ENCODE results near the gene KRTAP10-4.
"Not testable (repeated sequence)": the region's sequence is repeated elsewhere in the genome, so short reads cannot be mapped to it uniquely, and the experiment has no call there.

Gene KRTAP10-4

DNA sequence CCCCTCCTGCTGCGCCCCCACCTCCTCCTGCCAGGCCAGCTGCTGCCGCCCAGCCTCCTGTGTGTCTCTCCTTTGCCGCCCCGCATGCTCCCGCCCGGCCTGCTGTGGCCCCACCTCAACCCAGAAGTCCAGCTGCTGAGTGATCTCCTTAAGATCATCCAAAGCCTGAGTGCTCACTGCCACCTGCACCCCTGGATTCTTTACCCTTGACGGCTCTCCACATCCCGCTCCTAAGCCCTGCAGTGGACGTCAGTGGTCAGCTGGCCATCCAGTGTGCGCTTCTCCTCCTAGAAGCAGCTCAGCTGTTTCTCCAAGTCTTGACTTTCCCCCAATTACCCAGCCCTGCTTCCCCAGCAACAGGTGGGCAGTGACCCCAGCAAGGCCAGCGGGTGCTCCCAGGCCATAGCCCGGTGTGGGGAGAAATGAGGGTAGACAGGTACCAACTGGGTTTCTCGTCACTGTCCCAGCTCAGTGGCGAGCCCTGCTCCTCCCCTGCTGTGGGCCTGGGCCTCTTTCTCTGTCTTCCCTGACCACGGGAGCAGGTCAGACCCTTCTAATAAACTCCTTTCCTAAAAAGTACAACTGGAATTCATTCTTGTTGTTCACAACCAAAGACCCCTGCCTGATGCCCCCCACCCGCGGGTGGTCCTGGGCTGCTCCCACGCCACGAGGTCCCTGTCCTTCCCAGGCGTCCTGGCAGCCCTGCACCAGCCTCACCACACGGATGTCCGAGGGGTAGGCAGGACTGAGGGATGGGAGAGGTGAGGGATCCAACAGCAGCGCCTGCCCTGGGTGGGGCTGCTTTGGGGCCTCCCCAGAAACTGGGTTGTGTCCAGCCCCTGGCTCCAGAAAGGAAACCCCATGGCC lies 28.3 kb downstream of the KRTAP10-4 start:
- DNase-seq = no peak

DNA sequence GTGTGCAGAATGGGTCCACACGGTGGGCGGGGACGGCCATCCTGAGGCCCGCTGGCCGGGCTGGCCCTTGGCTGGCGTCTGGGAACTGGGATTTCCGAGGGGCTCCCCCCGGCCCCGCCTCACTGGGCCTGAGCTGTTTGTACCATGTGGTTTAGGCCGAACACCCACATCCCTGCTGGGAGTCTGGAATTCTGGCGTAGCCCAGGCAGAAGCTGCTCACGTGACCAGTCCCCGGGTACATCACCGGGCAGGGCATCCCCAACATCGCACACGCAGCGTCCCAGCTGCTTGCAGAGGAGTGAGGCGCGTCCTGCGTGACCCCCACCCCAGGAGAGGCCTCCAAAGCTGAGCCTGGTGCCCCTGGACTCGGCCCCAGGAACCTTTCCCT lies 28.9 kb downstream of the KRTAP10-4 start:
- DNase-seq = no peak

DNA sequence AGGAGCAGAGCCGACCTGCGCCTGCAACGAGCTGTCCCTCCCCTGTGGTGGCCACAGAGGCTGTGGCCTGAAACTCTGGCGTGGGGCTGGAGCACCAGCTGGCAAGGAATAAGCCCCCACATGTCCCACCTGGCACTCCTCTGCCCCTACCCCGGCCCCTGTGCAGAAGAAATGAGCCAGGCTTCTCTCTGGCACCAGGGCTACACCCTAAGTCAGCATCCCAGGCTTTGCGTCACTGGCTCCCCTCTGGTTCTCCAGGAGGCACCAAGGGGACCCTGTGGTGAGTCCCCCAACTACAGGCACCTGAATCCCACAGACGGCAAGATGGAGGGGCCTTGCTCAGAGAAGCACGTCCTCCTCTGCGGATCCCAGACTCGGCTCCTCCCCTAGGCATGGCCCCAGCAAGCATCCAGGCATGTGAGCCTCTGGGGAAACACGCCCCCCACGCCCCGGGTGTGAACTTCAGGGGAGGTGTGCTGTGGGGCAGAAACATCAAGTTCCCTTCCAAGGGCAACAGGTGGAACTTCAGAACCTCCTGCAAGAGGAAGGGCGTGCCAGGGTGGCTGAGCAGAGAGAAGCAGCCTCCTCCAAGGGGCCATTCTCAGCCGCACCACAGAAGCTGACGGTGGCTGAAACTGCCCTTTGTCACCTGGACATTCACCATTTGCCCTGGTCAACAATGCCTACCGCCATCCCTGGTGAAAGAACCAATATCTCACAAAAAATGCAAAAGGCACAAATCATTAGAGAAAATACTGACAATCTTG lies 29.8 kb downstream of the KRTAP10-4 start:
- DNase-seq = no peak

DNA sequence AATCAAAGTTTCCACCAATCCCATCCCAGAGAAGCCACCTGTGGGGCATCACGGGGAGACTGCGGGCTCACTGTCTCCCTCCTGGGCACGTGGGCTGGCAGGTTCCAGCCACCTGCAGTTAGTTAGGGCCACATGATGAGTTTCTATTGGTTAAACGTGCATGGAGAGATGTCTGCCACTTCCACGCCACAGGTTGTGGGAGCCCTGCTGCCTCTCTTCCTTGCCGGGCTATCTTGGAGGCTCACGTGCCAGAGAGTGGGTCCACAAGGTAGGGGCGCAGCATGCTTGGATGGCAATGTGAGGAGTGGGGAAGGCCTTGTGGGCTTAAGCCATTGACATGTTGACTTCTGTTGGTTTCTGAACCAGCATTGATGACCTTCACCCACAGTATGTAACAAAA lies 30.4 kb downstream of the KRTAP10-4 start:
- DNase-seq = no peak

DNA sequence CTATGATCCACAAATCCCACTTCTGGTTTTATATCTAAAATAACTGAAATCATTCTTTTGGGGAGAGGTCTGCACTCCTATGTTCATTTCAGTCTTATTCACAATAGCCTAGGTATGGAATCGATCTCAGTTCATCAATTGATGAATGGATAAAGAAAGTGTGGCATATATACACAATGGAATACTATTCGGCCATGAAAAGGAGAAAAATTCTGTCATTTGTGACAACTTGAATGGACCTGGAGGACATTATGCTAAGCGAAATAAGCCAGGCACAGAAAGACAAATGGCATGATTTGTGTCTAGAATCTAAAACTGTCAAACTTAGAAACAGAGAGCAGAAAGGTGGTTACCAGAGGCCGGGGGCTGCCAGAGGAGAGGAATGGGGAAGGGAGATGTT lies 33.0 kb downstream of the KRTAP10-4 start:
- no peak for DNase-seq

DNA sequence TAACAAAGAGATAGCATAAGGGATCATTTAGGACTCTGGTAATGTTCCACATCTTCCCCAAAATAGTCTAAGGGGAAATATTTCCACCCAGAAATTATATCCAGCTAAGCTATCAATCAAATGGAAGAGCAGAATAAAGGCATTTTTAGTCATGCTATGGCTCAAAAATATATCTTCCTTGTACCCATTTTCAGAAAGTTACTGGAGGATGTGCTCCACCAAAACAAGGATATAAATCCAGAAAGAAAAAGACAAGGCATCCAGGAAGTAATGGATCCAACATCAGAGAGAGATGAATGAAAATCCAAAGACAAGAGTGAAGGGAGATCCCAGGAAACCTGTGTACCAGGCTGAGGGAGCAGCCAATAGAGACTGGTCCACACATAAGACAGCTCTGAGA lies 35.7 kb downstream of the KRTAP10-4 start:
- no peak for DNase-seq

DNA sequence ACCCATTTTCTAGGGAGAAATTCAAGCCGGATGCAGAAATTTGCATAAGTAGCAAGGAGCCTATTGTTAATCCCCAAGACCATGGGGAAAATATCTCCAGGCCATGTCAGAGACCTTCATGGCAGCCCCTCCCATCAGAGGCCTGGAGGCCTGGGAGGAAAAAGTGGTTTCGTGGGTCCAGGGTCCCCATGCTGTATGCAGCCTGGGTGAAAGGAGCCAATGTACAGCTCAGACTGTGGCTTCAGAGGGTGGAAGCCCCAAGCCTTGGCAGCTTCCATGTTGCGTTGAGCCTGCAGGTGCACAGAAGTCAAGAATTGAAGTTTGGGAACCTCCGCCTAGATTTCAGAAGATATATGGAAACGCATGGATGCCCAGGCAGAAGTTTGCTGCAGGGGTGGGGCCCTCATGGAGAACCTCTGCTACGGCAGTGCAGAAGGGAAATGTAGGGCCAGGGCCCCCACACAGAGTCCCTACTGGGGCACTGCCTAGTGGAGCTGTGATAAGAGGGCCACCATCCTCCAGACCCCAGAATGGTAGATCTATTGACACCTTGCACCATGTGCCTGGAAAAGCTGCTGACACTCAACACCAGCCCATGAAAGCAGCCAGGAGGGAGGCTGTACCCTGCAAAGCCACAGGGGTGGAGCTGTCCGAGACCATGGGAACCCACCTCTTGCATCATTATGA lies 36.8 kb downstream of the KRTAP10-4 start:
- DNase-seq = not testable (repeated sequence)

DNA sequence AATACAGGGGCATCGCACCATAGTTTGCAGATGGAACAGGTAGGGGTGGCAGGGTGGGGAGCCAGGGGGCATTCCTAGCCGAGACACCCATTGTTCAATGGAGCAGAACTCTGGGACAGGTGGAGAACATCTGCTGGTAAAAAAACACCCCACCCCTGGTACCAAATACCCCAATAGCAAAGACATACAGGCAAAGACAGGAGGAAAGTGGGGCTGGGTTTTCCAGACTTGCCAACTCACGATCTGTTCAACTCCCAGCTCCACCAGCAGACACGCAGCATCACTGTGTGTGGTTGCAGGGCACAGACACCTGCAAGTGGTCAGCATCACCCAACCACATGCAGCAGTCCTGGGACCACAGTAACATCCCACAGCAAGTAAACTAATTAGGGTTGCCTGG lies 38.0 kb downstream of the KRTAP10-4 start:
- no peak for DNase-seq

DNA sequence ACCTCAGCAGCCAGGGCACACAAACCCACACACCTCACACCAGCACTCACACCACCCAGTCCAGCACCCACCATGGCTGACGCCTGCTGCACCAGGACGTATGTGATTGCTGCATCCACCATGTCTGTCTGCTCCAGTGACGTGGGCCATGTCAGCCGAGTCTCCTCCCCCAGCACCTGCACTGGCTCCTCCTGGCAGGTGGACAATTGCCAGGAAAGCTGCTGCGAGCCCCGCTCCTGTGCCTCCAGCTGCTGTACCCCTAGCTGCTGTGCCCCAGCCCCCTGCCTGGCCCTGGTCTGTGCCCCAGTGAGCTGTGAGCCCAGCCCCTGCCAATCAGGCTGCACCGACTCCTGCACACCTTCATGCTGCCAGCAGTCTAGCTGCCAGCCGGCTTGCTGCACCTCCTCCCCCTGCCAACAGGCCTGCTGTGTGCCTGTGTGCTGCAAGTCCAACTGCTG lies 38.5 kb downstream of the KRTAP10-4 start, which contains the start of gene KRTAP10-8:
Gene KRTAP10-8 (plus strand): TSS at position 51 of the 458 bp plus-strand sequence. CDS start 22 bp downstream, at position 73.
- no peak for DNase-seq

DNA sequence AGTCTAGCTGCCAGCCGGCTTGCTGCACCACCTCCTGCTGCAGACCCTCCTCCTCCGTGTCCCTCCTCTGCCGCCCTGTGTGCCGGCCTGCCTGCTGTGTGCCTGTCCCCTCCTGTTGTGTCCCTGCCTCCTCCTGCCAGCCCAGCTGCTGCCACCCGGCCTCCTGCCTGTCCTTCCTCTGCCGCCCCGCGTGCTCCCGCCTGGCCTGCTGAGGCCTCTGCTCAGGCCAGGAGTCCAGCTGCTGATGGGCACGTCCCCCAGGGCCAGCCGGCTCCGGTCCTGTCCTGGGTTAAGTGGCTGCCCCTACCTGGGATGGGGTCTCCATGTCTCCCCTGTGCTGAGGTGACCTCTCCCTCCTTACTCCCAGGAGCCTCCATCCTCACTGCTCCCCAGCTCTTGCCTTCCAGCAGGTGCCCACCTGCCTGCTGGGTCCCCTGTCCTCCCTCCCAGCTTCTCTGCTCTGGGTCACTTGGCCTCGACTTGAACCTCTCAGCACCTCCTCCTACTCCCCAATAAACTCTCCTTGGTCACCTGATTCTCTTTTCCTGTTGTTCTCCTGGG lies 39.2 kb downstream of the KRTAP10-4 start:
- DNase-seq = no peak

DNA sequence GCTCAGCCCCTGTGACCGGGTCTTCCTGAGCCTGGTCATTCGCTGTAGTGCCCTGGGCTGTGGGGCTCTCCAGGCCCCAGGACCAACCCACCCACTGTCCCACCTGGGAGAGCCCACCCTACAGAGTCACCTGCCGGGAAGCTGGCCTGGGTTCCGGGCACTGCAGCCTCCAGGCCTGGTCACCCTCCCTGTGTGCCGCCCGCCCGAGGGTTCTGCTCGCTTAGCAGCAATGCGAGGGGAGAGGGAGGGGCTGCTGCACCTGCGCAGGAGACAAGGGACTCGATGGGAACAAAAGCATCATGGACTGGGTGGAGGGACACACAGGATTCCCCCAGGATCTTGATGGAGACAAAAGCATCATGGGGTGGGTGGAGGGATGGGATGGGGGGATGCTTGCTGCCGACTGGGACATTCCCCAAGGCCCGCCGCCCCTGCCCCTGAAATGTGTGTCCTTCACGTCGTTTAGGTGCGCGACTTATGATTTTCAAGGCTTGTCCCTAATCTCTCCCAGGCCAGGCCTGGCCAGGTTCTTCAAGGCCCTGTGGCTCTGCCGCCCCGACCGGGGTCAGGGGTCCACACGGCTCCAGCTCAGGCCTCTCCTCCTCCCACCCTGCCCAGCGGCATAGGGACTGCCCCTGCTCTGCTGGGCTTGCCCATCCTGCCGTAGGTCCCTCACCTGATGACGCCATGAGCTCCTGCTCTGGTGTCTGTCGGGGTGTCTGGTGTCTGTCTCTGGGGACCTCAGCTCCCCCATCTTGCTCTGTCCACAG lies 40.0 kb downstream of the KRTAP10-4 start:
- DNase-seq = no peak

DNA sequence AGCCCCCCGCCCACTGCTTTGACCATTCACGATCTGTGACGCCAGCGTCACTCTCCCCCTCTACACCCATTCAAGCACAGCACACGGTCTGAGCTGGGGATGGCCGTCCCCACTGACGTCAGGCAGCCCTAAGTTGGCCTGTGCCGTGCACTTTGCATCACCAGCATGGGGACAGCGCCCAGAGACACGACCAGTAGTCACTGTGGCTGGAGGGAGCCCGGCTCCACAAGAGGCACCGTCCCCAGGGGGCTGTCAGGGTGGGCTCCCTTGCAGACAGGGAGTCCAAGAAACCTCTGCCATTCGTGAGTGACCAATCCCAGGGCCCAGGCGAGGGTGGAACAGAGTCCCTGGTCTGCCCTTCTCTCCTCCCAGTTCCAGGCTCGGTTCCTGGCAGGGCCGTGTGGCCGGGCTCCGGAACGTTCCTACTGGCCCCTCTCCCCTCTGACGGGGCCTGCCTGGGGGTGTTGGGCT lies 40.7 kb downstream of the KRTAP10-4 start:
- no peak for DNase-seq

DNA sequence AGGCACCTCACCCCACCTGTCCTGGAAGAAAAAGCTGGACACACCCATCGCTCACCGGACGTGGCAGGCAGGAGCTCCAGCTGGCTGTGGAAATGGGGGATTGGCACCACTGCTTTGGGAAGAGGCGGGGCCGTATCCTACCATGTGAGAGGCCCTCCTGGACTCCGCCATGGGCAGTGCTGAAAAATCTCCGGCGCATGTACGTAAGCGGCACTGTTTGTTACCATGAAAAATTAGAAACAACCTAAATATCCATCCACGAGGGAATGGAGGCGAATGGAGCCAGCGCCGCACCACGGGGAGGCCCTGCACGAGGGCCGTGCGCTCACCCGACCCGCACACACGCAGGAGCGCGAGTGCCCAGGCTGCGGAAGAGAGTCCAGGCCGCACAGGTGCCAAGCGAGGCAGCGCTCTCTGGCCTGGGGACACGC lies 41.4 kb downstream of the KRTAP10-4 start:
- no peak for DNase-seq

DNA sequence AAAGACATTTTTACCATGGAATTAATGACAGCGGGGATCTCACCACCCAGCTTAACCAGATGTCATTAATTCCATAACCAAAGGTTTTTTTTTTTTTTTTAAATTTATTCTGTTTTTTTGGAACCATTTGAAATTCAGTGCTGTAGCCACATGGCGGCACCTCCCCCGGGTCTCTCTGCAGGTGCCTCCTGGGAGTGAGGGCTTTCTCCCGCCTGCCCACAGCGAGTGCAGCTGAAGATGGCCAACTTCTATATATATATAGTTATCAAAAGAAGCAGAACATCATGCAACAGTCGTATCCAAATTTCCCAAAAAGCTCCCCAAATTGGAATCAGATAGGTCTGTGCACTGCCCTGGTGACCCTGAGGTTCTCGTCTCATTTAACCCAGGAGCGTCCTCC lies 41.9 kb downstream of the KRTAP10-4 start:
- no peak for DNase-seq

DNA sequence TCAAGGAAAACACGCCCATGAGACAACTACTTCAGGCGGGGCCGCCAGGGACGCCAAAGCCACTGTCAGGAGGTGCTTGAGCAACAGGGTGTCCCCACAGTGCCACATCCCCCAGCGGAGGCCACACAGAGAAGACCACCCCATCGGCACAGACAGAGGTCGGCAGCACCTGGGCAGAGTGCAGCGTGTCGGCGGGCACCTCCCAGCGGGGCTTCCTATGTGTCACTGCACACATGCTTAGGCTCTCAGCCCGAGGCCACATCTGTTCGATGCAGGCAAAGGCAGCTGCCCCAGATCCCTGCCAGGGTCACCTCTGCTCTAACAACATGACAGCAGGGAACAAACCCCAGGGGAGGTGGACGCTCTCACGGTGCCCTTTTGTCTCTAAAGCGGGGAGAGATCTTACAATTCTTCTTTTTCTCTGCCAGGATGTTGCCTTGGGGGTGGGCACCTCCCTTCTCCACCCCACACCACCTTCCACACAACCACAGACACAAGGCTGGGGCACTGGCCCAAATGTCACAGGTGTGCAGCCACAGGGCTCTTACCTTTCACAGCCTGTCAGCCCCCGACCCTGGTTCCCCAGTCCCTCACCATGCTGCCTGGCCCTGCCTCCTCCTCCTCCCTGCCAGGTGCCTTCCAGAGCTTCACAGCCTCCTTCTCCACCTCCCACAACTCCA lies 42.5 kb downstream of the KRTAP10-4 start:
- DNase-seq = no peak

DNA sequence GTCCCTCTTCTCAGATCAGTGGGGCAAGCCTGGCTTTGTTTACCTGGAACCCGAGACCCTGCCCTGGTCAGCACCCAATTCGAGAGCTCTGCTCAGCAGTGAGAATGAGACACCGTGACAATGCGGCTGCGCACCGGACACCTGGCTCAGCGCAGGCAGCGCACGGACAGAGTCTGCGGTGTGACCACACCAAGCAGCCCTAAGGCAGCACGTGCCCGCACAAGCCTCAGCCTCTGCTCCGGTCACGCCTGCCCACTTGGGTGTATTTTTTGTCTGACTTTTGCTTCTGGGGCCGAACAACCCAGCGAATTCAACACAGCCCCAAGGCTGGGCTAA lies 43.0 kb downstream of the KRTAP10-4 start:
- DNase-seq = no peak

DNA sequence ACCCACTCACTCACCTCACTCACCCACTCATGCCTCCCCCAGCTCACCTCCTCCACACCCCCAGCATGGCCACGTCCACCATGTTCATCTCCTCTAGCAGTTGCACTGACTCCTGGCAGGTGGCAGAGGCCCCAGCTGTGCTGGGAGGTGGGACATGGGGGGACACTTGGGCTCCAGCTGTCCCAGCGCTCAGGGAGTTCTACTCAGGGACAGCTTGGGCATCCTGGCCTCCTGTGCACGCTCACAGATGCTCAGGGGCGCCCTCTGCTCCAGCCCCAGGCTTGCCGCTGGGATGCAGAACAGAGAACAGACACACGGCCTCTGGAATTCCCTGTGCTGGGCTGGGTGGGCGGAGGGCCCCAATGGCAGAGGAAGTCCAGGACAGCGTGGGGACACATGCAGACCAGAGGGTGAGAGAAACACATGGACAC lies 43.6 kb downstream of the KRTAP10-4 start:
- DNase-seq = no peak

DNA sequence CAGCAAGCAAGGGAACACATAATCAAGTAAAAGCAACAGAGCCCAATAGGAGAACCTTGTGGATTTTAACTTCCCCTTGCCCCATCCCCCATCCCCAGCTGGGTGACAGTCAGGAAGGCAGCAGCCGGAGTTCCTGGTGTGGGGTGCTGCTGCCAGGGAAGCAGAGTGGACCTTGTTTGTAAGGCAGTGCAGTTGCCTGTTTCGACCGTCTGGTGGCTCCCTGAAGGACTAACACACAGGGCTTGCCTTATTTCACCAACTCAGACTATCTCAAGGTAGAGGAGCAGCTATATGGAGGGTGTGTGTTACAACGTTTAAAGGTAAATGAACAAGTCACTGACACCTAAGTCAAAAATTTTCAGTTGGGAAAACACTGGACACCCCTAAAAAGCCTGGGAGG lies 45.0 kb downstream of the KRTAP10-4 start:
- DNase-seq = no peak

DNA sequence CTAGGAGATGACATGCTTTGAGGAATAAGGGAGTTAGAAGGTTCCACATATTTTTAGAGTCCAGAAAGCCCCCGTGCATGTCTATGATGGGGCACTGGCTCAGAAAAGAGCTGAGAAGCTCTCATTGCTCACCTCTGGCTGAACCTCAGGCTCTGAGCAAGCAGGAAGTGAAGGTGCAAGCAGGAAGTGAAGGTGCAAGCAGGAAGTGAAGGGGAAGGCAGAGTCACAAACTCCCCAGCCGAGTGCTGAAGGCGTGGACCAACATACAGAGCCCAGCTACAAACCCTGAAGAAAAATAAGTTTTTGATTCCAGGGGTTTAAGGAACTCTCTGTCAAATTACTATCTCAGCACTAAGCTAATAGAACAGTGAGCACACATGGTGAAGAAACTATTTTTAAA lies 45.4 kb downstream of the KRTAP10-4 start:
- DNase-seq = no peak

DNA sequence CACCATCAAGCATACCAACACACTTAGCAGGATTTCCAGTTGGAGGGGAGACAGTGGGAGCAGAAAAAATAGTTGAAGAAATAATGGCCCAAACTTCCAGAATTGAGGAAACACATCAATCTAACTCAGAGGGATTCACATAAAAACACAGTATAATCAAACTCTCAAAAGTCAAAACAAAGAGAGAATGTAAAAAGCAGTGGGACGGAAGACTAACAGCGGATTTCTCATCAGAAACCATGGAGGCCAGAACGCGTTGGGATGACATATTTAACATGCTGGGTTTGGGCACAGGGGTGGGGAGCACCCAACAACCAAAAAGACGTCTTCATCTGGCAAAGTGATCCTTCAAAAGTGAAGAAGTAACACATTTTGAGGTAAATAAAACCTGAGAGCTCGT lies 46.4 kb downstream of the KRTAP10-4 start:
- DNase-seq = no peak

DNA sequence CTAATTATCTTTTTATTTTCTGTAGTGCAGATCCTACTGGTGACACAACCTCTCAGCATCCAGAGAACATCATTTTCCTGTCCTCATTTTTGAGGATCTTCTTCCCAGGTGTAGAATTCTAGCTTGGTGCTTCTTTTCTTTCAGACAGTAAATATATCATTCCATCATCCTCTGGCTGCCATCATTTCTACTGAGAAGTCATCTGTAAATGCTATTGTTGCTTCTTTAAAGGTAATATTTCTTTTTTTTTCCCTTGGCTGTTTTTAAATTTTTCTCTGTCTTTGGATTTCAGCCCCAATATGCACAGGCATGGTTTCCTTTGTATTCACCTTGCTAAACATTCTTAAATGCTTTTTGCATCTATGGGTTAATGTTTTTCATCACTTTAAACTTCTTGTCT lies 50.0 kb downstream of the KRTAP10-4 start:
- DNase-seq = no peak

Data from NCI-H2029 treated with DMSO at 0.1 percent for 48 hours (cell line).